Posterior vena cava (tissue), 2 donors: Measurements from ENCODE around the gene DNAAF3. TPM values are rescaled to one million over a fixed set of nuclear protein-coding genes. Genes with fewer than 3 reads are reported as not detected.
"Not testable (repeated sequence)": the region's sequence is repeated elsewhere in the genome, so short reads cannot be mapped to it uniquely, and the experiment has no call there.

Source experiments
- DNase-seq: peaks from one replicate; pipeline ENCODE4 v3.0.0-alpha.2; 2020; ENCODE audit warnings: low spot score
- intact Hi-C, 2 donors: fragments of 100-400 bp; cut with DNase I; formaldehyde crosslinking; loops; one replicate each; pipeline versions ENCODE4 v1.14.1 to v1.14.2; 2022 to 2023
- total RNA-seq, 2 donors: library from RNA; stranded (reverse); fragmentation: NEBNext Ultra II Directional; extraction: Animal tissue kit (Norgen Biotek cat#: 25700); gene quantifications; one replicate each; pipeline ENCODE4 v1.2.1, GENCODE V29; 2021
- donor health status: DM: yes; HTN: yes; CAD: no.
- donor health status: DM: yes; HTN: yes; CAD: no.

DNAAF3 gene
- total RNA-seq, 2 donors from 2014 or later: not detected

GRCh38 chr19:55157064-55157908 is 9.1 kb downstream of the DNAAF3 start, which contains the start of gene TNNI3:
TSS of gene TNNI3 (minus strand) at chr19:55157732. CDS start at chr19:55157589, 143 bp downstream.
- intact Hi-C loops: loop anchor here in 1 of 2 donors (2.0 kb wide), 1 partner anchor 38 kb away; no protein-coding TSS in a partner anchor
- DNase-seq: no peak

- intact Hi-C loops: loop anchor here in 1 of 2 donors (2.0 kb wide), 1 partner anchor 38 kb away; no protein-coding TSS in a partner anchor
- DNase-seq: no peak
These were observed 10.0 kb downstream of the DNAAF3 start for GRCh38 chr19:55156202-55157063.

GRCh38 chr19:55155784-55156183 is 10.6 kb downstream of the DNAAF3 start:
- DNase-seq: not testable (repeated sequence)
- intact Hi-C loops: loop anchor here in 1 of 2 donors (2.0 kb wide), 1 partner anchor 37 kb away; no protein-coding TSS in a partner anchor

DNA sequence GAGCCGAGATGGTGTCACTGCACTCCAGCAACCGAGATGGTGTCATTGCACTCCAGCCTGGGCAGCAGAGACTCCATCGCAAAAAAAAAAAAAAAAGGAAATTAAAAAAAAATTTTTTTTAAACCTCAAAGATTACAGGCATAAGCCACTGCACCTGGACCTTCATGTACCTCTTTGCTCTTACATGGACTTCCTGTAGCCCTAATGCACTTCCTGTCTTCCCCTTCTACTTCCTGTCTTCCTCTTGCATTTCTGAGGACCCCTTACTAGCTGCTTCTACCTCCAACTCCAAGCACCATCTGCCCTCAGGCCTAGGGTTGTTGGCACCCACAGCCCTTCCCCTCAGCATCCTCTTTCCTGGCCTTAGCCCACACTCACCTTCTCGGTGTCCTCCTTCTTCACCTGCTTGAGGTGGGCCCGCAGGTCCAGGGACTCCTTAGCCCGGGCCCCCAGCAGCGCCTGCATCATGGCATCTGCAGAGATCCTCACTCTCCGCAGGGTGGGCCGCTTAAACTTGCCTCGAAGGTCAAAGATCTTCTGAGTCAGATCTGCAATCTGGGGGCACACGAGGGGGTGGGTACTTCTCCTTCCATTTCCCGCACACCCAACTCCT is 12.7 kb downstream of the DNAAF3 start:
- DNase-seq: no peak

DNA sequence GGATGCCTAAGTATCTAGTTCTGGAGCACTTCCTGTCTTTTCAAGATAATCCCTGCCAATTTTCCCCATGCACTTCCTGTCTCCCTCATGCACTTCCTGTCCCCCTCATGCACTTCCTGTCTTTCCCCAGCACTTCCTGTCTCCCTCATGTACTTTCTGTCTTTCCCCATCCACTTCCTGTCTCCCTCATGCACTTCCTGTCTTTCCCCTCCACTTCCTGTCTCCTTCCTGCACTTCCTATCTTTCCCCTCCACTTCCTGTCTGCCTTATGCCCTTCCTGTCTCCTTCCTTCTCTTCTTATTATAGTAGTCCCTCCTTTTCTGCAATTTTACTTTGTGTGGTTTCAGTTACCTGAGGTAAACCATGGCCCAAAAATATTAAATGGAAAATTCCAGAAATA is 14.4 kb downstream of the DNAAF3 start:
- DNase-seq: no peak
- intact Hi-C loops: no loop called here

More for the DNA sequence above, 12.7 kb downstream of the DNAAF3 start:
- intact Hi-C loops: no loop called here

GRCh38 chr19:55149078-55150003 is 17.1 kb downstream of the DNAAF3 start, which contains the start of gene TNNT1:
TSS of gene TNNT1 (minus strand) at chr19:55149206. CDS start at chr19:55147157, 2,049 bp downstream.
- intact Hi-C loops: loop anchor here in 1 of 2 donors (10.0 kb wide), 1 partner anchor 355 kb away; no protein-coding TSS in a partner anchor
- DNase-seq: no peak

- intact Hi-C loops: loop anchor here in 1 of 2 donors (10.0 kb wide), 1 partner anchor 357 kb away; no protein-coding TSS in a partner anchor
- no peak for DNase-seq
These were observed 18.7 kb downstream of the DNAAF3 start for GRCh38 chr19:55147545-55148251.

GRCh38 chr19:55146705-55147273 is 19.6 kb downstream of the DNAAF3 start:
- intact Hi-C loops: loop anchor here in 1 of 2 donors (10.0 kb wide), 1 partner anchor 358 kb away; no protein-coding TSS in a partner anchor
- DNase-seq: no peak

- intact Hi-C loops: loop anchor here in 1 of 2 donors (10.0 kb wide), 1 partner anchor 359 kb away; no protein-coding TSS in a partner anchor
- no peak for DNase-seq
These were observed 20.2 kb downstream of the DNAAF3 start for GRCh38 chr19:55146078-55146704.

DNA sequence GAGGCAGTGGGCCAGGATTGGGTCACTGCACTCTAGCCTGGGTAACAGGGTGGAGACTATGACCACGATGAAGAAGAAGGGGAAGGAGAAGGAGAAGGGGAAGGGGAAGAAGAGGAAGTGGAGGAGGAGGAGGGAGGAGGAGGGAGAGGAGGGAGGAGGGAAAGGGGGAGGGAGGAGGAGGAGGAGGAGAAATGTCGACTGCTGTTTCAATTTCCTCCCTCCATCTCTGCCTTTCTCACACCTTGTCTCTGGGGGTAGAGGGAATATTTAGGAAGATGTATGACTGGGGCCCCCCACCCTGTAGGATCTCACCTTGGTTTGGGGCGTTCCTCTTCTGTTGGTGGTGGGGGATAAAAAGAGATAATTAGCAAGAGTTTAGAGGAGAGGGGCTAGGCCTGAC is 21.2 kb downstream of the DNAAF3 start:
- DNase-seq: no peak
- intact Hi-C loops: loop anchor here in 1 of 2 donors (10.0 kb wide), 1 partner anchor 360 kb away; no protein-coding TSS in a partner anchor

GRCh38 chr19:55141696-55142095 is 24.7 kb downstream of the DNAAF3 start:
- intact Hi-C loops: loop anchor here in 1 of 2 donors (10.0 kb wide), 1 partner anchor 363 kb away; no protein-coding TSS in a partner anchor
- DNase-seq: no peak

DNA sequence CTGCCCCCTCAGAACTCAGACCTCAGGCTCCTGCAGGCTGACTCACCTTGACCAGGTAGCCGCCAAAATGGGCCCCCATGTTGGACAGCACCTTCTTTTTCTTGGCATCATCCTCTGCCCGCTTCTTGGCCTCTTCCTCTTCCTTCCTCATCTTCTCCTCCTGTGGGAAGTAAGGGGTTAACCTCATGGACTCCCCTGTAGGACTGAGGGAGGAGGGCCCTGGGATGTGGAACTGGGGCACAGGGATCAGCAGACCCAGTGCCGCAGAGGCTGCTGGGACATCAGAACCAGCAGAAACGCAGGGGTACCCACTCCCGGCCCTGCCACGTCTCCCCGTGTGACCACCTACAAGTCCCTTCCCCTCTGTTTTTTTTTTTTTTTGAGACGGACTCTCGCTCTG is 28.5 kb downstream of the DNAAF3 start:
- DNase-seq: no peak
- intact Hi-C loops: loop anchor here in 1 of 2 donors (10.0 kb wide), 1 partner anchor 297 kb away; no protein-coding TSS in a partner anchor

- intact Hi-C loops: loop anchor here in 1 of 2 donors (10.0 kb wide), 1 partner anchor 298 kb away; no protein-coding TSS in a partner anchor
- DNase-seq: no peak
These were observed 29.9 kb downstream of the DNAAF3 start for GRCh38 chr19:55136399-55137102.

DNA sequence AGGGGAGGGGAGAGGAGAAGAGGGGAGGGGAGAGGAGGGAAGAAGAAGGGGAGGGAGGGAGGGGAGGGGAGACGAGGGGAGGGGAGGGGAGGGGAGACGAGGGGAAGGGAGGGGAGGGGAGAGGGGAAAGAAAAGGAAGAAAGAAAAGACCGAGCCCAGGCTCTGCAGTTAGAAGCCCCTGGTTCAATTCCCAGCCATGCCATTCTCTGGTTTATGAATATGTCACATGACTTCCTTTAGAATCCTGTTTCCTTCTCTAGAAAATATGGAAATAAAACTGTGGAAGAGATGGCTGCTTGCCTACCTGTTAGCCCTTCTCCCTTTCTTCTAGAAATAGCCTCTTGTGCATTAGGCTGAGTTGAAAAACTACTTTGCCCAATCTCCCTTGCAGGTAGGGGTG is 31.7 kb downstream of the DNAAF3 start:
- DNase-seq: no peak
- intact Hi-C loops: loop anchor here in 1 of 2 donors (10.0 kb wide), 1 partner anchor 300 kb away; no protein-coding TSS in a partner anchor
